Measurements from ENCODE around the gene AGPAT3. TPM values are rescaled to one million over a fixed set of nuclear protein-coding genes. Genes with fewer than 3 reads are reported as not detected.

AGPAT3 gene
- total RNA-seq, 1 experiment from 2014 or later, result 58.3 TPM

GRCh38 chr21:43979654-43980053 lies 114.6 kb downstream of the AGPAT3 start:
- intact Hi-C loops (cut with micrococcal nuclease), result no loop called here
- no peaks in the 10 kb centered on the region for H3K9me3 Mint-ChIP-seq (ENCODE audit: unreplicated experiment)
- no TSS peak for BruUV-seq (replicated peaks)
- H3K27ac Mint-ChIP-seq (ENCODE audit: low read depth, unreplicated experiment), result no peak overlapping the region
- H3K36me3 Mint-ChIP-seq (ENCODE audit: insufficient read depth, unreplicated experiment), result peaks cover 44% of the 10 kb centered on the region
- no peak overlapping the region for H3K4me3 Mint-ChIP-seq (ENCODE audit: unreplicated experiment)
- no peaks in the 10 kb centered on the region for H3K4me1 Mint-ChIP-seq (ENCODE audit: insufficient read depth, unreplicated experiment)
- no peak for DNase-seq (ENCODE audit: unreplicated experiment)
- TF ChIP-seq, protein P1, sequence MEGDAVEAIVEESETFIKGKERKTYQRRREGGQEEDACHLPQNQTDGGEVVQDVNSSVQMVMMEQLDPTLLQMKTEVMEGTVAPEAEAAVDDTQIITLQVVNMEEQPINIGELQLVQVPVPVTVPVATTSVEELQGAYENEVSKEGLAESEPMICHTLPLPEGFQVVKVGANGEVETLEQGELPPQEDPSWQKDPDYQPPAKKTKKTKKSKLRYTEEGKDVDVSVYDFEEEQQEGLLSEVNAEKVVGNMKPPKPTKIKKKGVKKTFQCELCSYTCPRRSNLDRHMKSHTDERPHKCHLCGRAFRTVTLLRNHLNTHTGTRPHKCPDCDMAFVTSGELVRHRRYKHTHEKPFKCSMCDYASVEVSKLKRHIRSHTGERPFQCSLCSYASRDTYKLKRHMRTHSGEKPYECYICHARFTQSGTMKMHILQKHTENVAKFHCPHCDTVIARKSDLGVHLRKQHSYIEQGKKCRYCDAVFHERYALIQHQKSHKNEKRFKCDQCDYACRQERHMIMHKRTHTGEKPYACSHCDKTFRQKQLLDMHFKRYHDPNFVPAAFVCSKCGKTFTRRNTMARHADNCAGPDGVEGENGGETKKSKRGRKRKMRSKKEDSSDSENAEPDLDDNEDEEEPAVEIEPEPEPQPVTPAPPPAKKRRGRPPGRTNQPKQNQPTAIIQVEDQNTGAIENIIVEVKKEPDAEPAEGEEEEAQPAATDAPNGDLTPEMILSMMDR (IDR thresholded peaks at IDR 0.05; ENCODE audit: unreplicated experiment), result no peak
- ChIA-PET POLR2A (no interaction called here), CTCF (interaction anchor here (0.9 kb wide), 1 partner anchor 12 kb away, joined by 3 read pairs; no protein-coding TSS in a partner anchor)
- H3K27me3 Mint-ChIP-seq (ENCODE audit: insufficient read depth, unreplicated experiment), result no peaks in the 10 kb centered on the region

GRCh38 chr21:43981151-43981870 lies 116.3 kb downstream of the AGPAT3 start:
- Mint-ChIP-seq H3K27ac (ENCODE audit: low read depth, unreplicated experiment) (no peak overlapping the region), H3K27me3 (ENCODE audit: insufficient read depth, unreplicated experiment) (no peaks in the 10 kb centered on the region), H3K36me3 (ENCODE audit: insufficient read depth, unreplicated experiment) (peaks cover 39% of the 10 kb centered on the region), H3K4me3 (ENCODE audit: unreplicated experiment) (no peak overlapping the region), H3K4me1 (ENCODE audit: insufficient read depth, unreplicated experiment) (no peaks in the 10 kb centered on the region), H3K9me3 (ENCODE audit: unreplicated experiment) (no peaks in the 10 kb centered on the region)
- DNase-seq (ENCODE audit: unreplicated experiment), result no peak
- POLR2A ChIA-PET, result interaction anchor here (0.7 kb wide), 1 partner anchor 331 kb away, joined by 3 read pairs; no protein-coding TSS in a partner anchor
- intact Hi-C loops (cut with micrococcal nuclease), result no loop called here
- BruUV-seq (replicated peaks), result no TSS peak
- CTCF ChIA-PET, result interaction anchor here (0.6 to 0.7 kb wide), 3 partner anchors 173 to 1671 kb away, joined by 3 to 4 read pairs (median 3); no protein-coding TSS in a partner anchor
- TF ChIP-seq, protein P1 (IDR thresholded peaks at IDR 0.05; ENCODE audit: unreplicated experiment), result no peak

GRCh38 chr21:43981871-43982210 lies 116.8 kb downstream of the AGPAT3 start:
- peaks cover 39% of the 10 kb centered on the region for H3K36me3 Mint-ChIP-seq (ENCODE audit: insufficient read depth, unreplicated experiment)
- no peak for DNase-seq (ENCODE audit: unreplicated experiment)
- H3K4me3 Mint-ChIP-seq (ENCODE audit: unreplicated experiment), result no peak overlapping the region
- BruUV-seq (replicated peaks), result no TSS peak
- no peaks in the 10 kb centered on the region for H3K9me3 Mint-ChIP-seq (ENCODE audit: unreplicated experiment)
- intact Hi-C loops (cut with micrococcal nuclease), result no loop called here
- POLR2A ChIA-PET, result interaction anchor here (0.7 kb wide), 1 partner anchor 330 kb away, joined by 3 read pairs; no protein-coding TSS in a partner anchor
- no peaks in the 10 kb centered on the region for H3K27me3 Mint-ChIP-seq (ENCODE audit: insufficient read depth, unreplicated experiment)
- H3K27ac Mint-ChIP-seq (ENCODE audit: low read depth, unreplicated experiment), result no peak overlapping the region
- H3K4me1 Mint-ChIP-seq (ENCODE audit: insufficient read depth, unreplicated experiment), result no peaks in the 10 kb centered on the region
- CTCF ChIA-PET, result interaction anchor here (0.6 to 0.7 kb wide), 3 partner anchors 173 to 1672 kb away, joined by 3 to 4 read pairs (median 3); no protein-coding TSS in a partner anchor
- TF ChIP-seq, protein P1 (IDR thresholded peaks at IDR 0.05; ENCODE audit: unreplicated experiment), result no peak

DNA sequence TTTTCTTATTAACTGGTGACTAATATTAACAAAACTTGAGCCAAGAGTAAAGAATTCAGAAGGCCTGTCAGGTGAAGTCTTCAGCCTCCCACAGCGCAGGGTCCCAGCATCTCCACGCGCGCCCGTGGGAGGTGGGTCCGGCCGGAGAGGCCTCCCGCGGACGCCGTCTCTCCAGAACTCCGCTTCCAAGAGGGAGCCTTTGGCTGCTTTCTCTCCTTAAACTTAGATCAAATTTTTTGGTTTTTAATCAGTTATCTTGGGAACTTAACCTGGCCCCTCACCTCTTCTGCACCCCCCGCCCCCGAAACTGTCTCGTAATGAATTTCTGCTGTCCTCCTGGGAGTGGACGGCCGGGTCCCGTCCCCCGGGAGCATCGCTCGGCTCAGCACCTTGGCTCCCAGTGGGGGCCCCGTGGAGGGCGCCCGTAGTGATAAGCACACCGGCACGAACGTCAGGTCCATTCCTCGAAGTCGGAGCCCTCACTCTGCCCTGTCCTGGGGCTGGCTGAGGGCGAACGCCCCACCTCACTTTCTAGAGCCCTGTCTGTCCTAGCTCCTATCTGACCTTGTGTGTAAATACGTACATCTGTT lies 117.6 kb downstream of the AGPAT3 start:
- TF ChIP-seq, protein P1 (IDR thresholded peaks at IDR 0.05; ENCODE audit: unreplicated experiment), result no peak
- Mint-ChIP-seq H3K27me3 (ENCODE audit: insufficient read depth, unreplicated experiment) (no peaks in the 10 kb centered on the region), H3K9me3 (ENCODE audit: unreplicated experiment) (no peaks in the 10 kb centered on the region), H3K4me3 (ENCODE audit: unreplicated experiment) (no peak overlapping the region), H3K4me1 (ENCODE audit: insufficient read depth, unreplicated experiment) (no peaks in the 10 kb centered on the region), H3K36me3 (ENCODE audit: insufficient read depth, unreplicated experiment) (peaks cover 32% of the 10 kb centered on the region), H3K27ac (ENCODE audit: low read depth, unreplicated experiment) (no peak overlapping the region)
- CTCF ChIA-PET, result interaction anchor here (0.6 kb wide), 1 partner anchor 120 kb away, joined by 3 read pairs; no protein-coding TSS in a partner anchor
- no peak for DNase-seq (ENCODE audit: unreplicated experiment)
- no TSS peak for BruUV-seq (replicated peaks)
- intact Hi-C loops (cut with micrococcal nuclease), result no loop called here
- POLR2A ChIA-PET, result no interaction called here

Measured in MCF 10A (cell line).